ENCODE measurements around the gene ADIPOR2. TPM values are rescaled to one million over a fixed set of nuclear protein-coding genes. Genes with fewer than 3 reads are reported as not detected.
"Not testable (repeated sequence)": the region's sequence is repeated elsewhere in the genome, so short reads cannot be mapped to it uniquely, and the experiment has no call there.

Gene ADIPOR2
- total and polyA plus RNA-seq, 2 donors (not counting 1 experiment from before 2014, with no cell fraction given) = 43.1 to 46.1 TPM

DNA sequence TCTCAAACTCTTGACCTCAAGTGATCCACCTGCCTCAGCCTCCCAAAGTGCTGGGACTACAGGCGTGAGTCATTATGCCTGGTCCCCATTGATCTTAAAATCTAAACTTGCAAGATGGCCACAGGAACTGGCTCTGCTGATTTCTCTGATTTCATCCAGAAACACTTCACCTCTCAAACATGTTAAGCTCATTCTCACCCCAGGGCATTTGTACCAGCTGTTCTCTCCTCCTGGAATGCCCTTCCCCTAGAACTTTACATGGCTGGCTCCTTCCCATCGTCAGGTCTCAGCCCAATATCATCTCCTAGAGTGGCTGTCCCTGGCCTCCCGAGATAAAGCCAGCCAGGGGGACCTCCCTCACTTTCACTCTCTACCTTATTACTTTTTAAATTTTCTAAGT, 124.2 kb downstream of the ADIPOR2 start:
- H3K4me3 ChIP-seq (replicated peaks in 1 of 4; ENCODE audit: control extremely low read depth in 1 of 4, insufficient read depth in 1 of 4, low read depth in 3 of 4, low read length in 4 of 4) = no peak overlapping the region
- no peak overlapping the region for H3K27ac ChIP-seq (ENCODE audit: insufficient read depth, low read length)
- H3K4me2 ChIP-seq (ENCODE audit: extremely low read depth, insufficient read depth, low read length) = no peak overlapping the region
- no peaks in the 10 kb centered on the region for H3K4me1 ChIP-seq (ENCODE audit: control insufficient read depth, extremely low read depth, insufficient read depth, low read length)
- H3K9me3 ChIP-seq (ENCODE audit: control insufficient read depth, insufficient read depth, low read depth, low read length) = no peaks in the 10 kb centered on the region
- H3K36me3 ChIP-seq (ENCODE audit: control insufficient read depth, insufficient read depth, low read length) = no peaks in the 10 kb centered on the region
- peaks cover 27% of the 10 kb centered on the region for H3K27me3 ChIP-seq (ENCODE audit: control insufficient read depth, insufficient read depth, low read length)
- H3K79me2 ChIP-seq (ENCODE audit: control insufficient read depth, insufficient read depth, low read length) = no peaks in the 10 kb centered on the region
- DNase-seq (ENCODE audit: low read depth in 2 of 2) = no peak
- no peaks in the 10 kb centered on the region for H4K20me1 ChIP-seq (ENCODE audit: control insufficient read depth, extremely low read depth, insufficient read depth, low read length)
- TF ChIP-seq EZH2 (IDR thresholded peaks at IDR 0.05; ENCODE audit: low read length, missing control alignments) = no peak
- TF ChIP-seq, protein P1, sequence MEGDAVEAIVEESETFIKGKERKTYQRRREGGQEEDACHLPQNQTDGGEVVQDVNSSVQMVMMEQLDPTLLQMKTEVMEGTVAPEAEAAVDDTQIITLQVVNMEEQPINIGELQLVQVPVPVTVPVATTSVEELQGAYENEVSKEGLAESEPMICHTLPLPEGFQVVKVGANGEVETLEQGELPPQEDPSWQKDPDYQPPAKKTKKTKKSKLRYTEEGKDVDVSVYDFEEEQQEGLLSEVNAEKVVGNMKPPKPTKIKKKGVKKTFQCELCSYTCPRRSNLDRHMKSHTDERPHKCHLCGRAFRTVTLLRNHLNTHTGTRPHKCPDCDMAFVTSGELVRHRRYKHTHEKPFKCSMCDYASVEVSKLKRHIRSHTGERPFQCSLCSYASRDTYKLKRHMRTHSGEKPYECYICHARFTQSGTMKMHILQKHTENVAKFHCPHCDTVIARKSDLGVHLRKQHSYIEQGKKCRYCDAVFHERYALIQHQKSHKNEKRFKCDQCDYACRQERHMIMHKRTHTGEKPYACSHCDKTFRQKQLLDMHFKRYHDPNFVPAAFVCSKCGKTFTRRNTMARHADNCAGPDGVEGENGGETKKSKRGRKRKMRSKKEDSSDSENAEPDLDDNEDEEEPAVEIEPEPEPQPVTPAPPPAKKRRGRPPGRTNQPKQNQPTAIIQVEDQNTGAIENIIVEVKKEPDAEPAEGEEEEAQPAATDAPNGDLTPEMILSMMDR (conservative IDR thresholded peaks at IDR 0.05 in 1 of 2, IDR thresholded peaks at IDR 0.05 in 1 of 2; ENCODE audit: low read depth in 1 of 2, low read length in 2 of 2) = no peak
- H3K9ac ChIP-seq (ENCODE audit: insufficient read depth, low read length) = no peak overlapping the region
- H2AFZ ChIP-seq (ENCODE audit: low read length) = no peak overlapping the region

DNA sequence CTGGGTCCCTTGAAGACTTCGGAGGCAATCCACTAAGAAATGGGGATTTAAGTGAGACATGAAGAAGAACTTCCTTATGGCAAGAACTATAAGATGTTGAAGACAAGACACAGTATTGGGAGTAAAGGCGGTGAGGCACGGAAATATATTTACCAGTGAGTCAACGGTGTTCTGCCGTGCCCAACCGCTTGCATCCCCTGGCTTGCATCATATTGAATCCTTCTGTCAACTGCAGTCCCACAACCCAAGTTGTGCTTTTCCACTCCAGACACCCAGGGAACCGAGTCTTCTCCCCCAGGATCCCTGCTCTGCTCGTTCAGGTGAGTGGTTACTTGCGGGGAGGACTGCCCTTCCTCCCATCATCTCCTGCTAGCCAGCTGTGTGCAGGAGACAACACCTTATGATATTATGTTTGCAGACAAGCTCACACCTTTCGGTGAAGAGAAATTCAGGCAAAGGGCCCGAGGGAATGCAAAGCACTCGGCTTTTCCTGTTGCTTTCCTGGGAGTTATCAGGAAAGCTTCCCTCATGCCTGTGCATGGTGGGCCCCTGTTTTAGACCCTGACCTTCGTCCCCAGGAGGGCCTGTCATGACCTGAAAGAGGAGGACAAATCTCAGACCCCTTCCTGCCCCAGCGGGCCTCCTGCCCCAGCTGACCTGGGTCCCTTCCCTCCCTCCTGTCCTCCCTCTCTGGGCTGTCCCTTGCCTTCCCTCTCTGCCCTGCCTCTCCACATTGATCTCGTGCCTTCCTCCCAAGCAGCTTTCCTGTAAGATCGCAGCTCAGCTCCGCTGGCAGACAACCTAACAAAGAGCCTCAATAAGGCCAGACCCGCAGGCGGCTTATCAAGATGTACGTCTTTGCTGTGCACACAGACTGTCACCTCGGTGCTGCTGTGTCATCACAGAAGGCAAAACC, 125.2 kb downstream of the ADIPOR2 start:
- H3K4me3 ChIP-seq (replicated peaks in 1 of 4; ENCODE audit: control extremely low read depth in 1 of 4, insufficient read depth in 1 of 4, low read depth in 3 of 4, low read length in 4 of 4) = no peak overlapping the region
- TF ChIP-seq, protein P1 (conservative IDR thresholded peaks at IDR 0.05 in 1 of 2, IDR thresholded peaks at IDR 0.05 in 1 of 2; ENCODE audit: low read depth in 1 of 2, low read length in 2 of 2) = no peak
- no peak for TF ChIP-seq EZH2 (IDR thresholded peaks at IDR 0.05; ENCODE audit: low read length, missing control alignments)
- H3K79me2 ChIP-seq (ENCODE audit: control insufficient read depth, insufficient read depth, low read length) = no peaks in the 10 kb centered on the region
- H3K9ac ChIP-seq (ENCODE audit: insufficient read depth, low read length) = no peak overlapping the region
- H4K20me1 ChIP-seq (ENCODE audit: control insufficient read depth, extremely low read depth, insufficient read depth, low read length) = no peaks in the 10 kb centered on the region
- no peaks in the 10 kb centered on the region for H3K4me1 ChIP-seq (ENCODE audit: control insufficient read depth, extremely low read depth, insufficient read depth, low read length)
- H3K4me2 ChIP-seq (ENCODE audit: extremely low read depth, insufficient read depth, low read length) = no peak overlapping the region
- H2AFZ ChIP-seq (ENCODE audit: low read length) = no peak overlapping the region
- DNase-seq (ENCODE audit: low read depth in 2 of 2) = no peak
- no peaks in the 10 kb centered on the region for H3K9me3 ChIP-seq (ENCODE audit: control insufficient read depth, insufficient read depth, low read depth, low read length)
- H3K36me3 ChIP-seq (ENCODE audit: control insufficient read depth, insufficient read depth, low read length) = no peaks in the 10 kb centered on the region
- peaks cover 34% of the 10 kb centered on the region for H3K27me3 ChIP-seq (ENCODE audit: control insufficient read depth, insufficient read depth, low read length)
- no peak overlapping the region for H3K27ac ChIP-seq (ENCODE audit: insufficient read depth, low read length)

DNA sequence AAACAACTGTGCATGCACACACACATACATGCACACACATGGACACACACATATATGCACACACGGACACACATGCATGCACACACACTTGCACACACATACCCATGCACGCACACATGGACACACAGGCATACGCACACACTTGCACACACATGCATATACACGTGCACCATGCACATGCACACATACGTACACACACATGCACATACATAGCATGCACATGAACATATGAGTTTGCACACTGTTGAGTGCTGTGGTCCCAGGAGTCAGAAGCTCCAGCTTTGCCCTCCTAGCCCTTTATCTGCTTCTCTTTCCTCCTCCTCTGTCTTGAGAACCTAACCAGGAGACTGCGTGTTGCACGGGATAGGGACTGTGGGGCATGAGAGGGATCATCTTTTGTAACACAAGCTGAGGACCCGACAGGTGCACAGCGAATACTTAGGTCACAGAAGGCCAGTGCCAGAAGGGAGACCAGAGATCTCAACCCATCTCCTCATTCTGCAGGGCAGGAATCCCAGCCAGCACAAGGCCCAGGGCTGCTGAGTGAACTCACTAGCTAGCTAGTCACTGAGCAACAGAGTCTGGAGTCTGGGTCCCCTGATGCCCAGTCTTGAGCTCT, 126.0 kb downstream of the ADIPOR2 start:
- Histone ChIP-seq H4K20me1 (ENCODE audit: control insufficient read depth, extremely low read depth, insufficient read depth, low read length) (no peaks in the 10 kb centered on the region), H3K4me3 (replicated peaks in 1 of 4; ENCODE audit: control extremely low read depth in 1 of 4, insufficient read depth in 1 of 4, low read depth in 3 of 4, low read length in 4 of 4) (no peak overlapping the region), H3K4me1 (ENCODE audit: control insufficient read depth, extremely low read depth, insufficient read depth, low read length) (no peaks in the 10 kb centered on the region), H2AFZ (ENCODE audit: low read length) (no peak overlapping the region), H3K4me2 (ENCODE audit: extremely low read depth, insufficient read depth, low read length) (no peak overlapping the region), H3K27me3 (ENCODE audit: control insufficient read depth, insufficient read depth, low read length) (peaks cover 41% of the 10 kb centered on the region), H3K9me3 (ENCODE audit: control insufficient read depth, insufficient read depth, low read depth, low read length) (no peaks in the 10 kb centered on the region), H3K27ac (ENCODE audit: insufficient read depth, low read length) (no peak overlapping the region), H3K36me3 (ENCODE audit: control insufficient read depth, insufficient read depth, low read length) (no peaks in the 10 kb centered on the region), H3K9ac (ENCODE audit: insufficient read depth, low read length) (no peak overlapping the region), H3K79me2 (ENCODE audit: control insufficient read depth, insufficient read depth, low read length) (no peaks in the 10 kb centered on the region)
- no peak for TF ChIP-seq EZH2 (IDR thresholded peaks at IDR 0.05; ENCODE audit: low read length, missing control alignments)
- TF ChIP-seq, protein P1 (conservative IDR thresholded peaks at IDR 0.05 in 1 of 2, IDR thresholded peaks at IDR 0.05 in 1 of 2; ENCODE audit: low read depth in 1 of 2, low read length in 2 of 2) = no peak
- no peak for DNase-seq (ENCODE audit: low read depth in 2 of 2)

DNA sequence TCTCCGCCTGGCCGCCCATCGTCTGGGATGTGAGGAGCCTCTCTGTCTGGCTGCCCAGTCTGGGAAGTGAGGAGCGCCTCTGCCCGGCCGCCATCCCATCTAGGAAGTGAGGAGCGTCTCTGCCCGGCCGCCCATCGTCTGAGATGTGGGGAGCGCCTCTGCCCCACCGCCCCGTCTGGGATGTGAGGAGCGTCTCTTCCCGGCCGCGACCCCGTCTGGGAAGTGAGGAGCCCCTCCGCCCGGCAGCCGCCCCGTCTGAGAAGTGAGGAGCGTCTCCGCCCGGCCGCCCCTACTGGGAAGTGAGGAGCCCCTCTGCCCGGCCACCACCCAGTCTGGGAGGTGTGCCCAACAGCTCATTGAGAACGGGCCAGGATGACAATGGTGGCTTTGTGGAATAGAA, 127.1 kb downstream of the ADIPOR2 start:
- H3K4me3 ChIP-seq (replicated peaks in 1 of 4; ENCODE audit: control extremely low read depth in 1 of 4, insufficient read depth in 1 of 4, low read depth in 3 of 4, low read length in 4 of 4); DNase-seq (ENCODE audit: low read depth in 2 of 2); H2AFZ ChIP-seq (ENCODE audit: low read length); H3K4me2 ChIP-seq (ENCODE audit: extremely low read depth, insufficient read depth, low read length); H3K79me2 ChIP-seq (ENCODE audit: control insufficient read depth, insufficient read depth, low read length); H3K36me3 ChIP-seq (ENCODE audit: control insufficient read depth, insufficient read depth, low read length); H3K27ac ChIP-seq (ENCODE audit: insufficient read depth, low read length); H3K9me3 ChIP-seq (ENCODE audit: control insufficient read depth, insufficient read depth, low read depth, low read length); H3K4me1 ChIP-seq (ENCODE audit: control insufficient read depth, extremely low read depth, insufficient read depth, low read length); H4K20me1 ChIP-seq (ENCODE audit: control insufficient read depth, extremely low read depth, insufficient read depth, low read length); H3K9ac ChIP-seq (ENCODE audit: insufficient read depth, low read length): not testable (repeated sequence)
- H3K27me3 ChIP-seq (ENCODE audit: control insufficient read depth, insufficient read depth, low read length) = peaks cover 51% of the 10 kb centered on the region

Measured in fibroblast of lung (primary cell).